HPDE6-E6E7 (cell line): ENCODE measurements around the gene PCDH9.

Experiments used
- DNase-seq: peaks from one replicate; pipeline ENCODE4 v3.0.0; 2011; ENCODE audit warnings: missing footprints; ENCODE audit errors: extremely low spot score

The PCDH9 gene

DNA sequence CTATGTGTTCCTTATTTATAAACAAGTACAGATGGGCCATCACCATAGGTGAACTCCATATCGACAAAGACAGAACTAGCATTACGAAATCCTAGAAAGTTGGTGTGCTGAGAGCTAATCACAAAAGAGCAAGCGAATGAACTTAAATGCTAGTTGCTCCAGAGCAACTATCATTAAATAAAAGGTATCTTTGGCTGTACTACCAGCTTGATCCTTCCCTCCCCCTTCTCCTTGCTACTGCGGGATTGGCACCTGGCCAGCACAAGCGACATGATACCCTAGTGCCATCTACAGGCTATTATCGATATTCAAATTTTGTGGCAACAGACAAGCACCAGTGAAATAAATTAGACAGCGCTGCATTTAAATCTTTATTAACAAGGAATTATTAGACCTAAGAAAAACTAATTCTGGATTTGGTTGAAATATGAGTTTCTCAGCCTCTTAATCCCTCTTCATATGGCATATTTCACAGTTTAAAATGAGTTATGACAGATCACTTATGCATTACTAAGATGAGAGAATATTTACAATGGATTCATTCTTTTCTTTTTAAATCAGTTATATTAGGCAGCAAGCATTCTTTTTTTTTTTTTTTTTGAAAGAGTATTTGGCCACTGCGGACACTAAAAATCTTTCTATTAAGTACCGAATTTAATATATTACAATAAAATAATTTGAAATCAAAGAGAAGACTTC, 5.8 kb downstream of the PCDH9 start:
- peak; percentile 36 for DNase-seq

- DNase-seq: no peak
Observed at GRCh38 chr13:67223742-67224141, 6.4 kb downstream of the PCDH9 start.

DNA sequence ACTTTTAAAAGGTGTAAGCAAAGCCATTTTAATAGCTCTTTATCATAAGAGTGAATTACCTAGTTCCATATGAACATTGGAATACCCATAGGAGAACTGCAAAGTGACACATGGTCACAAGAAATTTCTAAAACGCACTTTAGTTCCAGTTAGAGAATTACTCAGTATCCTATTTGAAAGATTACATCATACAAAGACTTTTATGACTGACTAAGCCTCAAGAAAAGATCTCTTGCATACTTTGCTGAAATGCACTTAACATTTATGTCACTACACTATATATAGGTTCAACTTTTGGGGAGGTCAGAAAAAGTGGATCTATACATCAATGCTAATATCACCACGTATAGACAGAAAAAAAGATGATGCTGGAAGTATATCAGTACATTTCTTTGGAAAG, 7.1 kb downstream of the PCDH9 start:
- no peak for DNase-seq

DNA sequence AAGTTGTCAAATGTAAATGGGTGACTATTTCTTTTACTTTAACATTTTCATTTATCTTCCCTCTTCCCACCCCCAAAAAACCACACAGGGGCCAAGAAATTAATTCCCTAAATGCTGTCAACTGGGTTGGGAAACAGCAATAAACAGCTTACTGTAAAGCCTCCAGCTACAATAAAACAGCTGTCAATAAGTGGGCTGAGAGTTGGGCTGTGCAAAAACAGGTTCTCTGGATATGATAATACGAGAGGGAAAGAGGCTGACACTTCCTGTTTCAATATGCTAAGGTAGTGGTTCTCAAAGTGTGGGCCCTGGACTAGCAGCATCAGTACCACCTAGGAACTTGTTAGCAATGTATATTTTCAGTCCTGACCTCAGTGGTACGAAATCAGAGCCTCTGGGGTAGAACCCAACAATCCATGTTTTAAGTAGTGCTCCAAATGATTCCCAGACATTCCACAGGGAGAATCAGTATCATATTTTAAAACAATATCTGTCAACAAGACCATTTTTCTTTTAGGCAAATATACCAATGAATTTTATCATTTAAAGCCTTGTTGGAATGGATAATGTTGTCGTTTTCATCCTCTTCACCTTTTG, 8.4 kb downstream of the PCDH9 start:
- no peak for DNase-seq

- DNase-seq: no peak
Observed at GRCh38 chr13:67219113-67219512, 11.0 kb downstream of the PCDH9 start.

- DNase-seq: no peak
Observed at GRCh38 chr13:67217880-67218279, 12.3 kb downstream of the PCDH9 start.

GRCh38 chr13:67216864-67217263, 13.3 kb downstream of the PCDH9 start:
- no peak for DNase-seq

DNA sequence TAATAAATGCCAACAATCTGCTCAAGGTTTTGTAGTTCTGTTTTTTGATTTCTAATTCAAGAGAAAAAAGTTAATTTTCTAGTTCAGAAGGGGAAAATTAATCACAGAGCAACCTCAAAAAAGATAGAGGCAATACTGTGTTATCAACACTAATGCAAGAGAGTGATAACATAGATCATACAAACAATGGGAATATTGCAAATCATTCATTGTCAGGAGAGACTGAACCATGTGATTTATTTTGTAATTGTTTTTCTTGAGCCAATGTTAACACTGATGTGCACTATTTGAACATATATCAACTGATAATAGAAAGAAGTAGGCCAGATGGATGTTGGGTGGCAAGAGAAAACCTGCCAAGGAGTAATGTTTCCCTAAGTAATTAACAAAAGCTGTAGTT, 19.9 kb downstream of the PCDH9 start:
- DNase-seq: no peak

DNA sequence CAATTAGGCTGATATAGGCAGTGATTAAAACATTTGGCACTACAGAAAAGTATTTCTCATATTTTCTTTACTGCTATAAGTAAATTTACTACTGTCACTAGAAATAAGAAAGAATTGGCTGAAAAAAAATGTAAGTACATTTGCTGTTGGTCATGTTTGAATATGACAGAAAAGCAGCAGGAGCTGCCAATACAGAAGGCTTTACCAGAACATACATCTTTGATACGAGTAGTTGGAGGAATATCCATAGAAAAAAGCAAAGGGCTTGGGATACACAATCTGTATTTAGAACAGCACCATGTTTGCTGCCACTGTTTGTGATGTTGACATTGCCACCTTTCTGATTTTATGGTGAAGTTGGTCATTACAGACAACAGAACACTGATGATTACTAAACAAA, 21.6 kb downstream of the PCDH9 start:
- DNase-seq: no peak

GRCh38 chr13:67204764-67205163, 25.4 kb downstream of the PCDH9 start:
- no peak for DNase-seq

- no peak for DNase-seq
Observed at GRCh38 chr13:67200605-67201004, 29.5 kb downstream of the PCDH9 start.

DNA sequence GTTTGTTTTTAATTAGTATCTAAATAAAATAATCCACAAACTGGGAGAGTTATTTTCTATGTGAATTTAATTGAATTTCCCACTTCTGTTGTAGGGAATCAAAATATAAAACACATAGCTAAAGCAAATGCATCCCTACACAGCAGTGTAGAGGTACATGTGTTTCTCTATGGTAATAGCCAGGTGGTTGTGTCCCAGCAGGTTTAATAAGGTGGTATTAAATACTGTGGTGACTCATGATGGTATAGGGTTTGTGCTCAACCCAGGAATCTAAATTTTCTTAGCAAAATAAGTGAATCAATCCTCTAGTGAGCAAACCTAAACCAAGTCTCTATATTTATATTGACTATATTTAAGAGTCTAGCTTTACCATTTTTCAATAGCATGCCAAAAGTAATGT, 30.0 kb downstream of the PCDH9 start:
- no peak for DNase-seq

DNA sequence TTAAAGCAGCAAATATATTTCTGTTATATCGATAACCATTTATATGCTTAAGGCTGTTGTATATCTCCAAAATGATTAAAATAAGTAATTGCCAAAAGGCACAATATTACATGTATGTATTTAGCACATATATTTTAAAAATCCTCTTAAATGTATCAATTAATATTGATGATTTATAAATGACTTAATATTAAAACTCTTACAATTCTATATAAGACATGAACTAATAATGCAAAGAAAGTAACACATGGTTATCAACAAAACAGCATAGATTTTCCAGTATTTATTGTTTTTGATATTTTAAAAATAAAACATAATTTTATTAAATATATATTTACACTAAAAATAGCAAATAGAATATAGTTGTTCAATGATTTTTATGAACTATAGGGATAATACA, 32.4 kb downstream of the PCDH9 start:
- DNase-seq: no peak

GRCh38 chr13:67193979-67194378, 36.2 kb downstream of the PCDH9 start:
- DNase-seq: no peak

- no peak for DNase-seq
Observed at GRCh38 chr13:67192751-67193150, 37.4 kb downstream of the PCDH9 start.

DNA sequence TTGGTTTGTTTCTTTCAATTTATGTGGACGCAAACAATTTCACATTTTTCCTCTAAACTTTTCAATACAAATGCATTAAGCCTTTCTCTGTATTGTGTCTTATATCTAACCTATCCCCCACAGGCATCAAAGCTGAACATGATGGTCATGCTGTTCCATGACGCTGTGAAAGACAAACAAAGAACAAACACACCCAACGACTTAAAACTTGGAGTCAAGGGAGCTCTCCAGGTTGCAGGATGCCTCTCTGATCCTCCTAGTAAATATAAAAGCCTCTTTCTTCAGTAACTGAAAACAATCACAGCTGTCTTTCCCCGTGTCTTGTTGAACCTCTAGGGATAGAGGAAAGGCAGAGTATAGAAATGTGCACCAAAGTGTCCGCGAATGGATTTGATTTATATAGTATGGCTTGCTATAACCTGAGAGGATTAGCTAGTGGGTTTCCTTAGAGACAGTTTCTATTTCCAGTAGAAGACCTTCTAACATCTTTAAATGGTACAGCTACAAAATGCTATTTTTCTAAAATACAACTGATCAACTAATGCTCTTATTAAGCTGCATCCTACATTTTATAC, 43.1 kb downstream of the PCDH9 start:
- DNase-seq: no peak

- DNase-seq: no peak
Observed at GRCh38 chr13:67184247-67184646, 45.9 kb downstream of the PCDH9 start.

DNA sequence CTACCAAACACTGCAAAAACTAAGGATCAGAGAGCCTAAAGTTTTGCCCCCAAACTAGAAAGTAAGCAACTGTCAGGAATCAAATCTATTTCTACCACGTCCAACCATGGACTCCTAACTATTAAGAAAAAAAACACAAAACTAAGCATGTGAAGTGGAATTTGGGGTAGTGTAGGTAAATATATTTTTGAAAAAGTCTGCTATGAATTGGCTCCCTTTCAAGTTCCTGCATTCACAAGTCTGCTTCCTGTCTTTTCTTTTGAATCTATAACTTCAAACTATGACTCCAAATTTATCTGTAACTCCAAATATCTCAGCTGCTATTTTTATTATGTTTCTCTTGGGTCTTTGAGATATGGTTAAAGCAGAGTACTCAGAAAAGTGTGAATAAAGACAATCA, 47.0 kb downstream of the PCDH9 start:
- DNase-seq: no peak

DNA sequence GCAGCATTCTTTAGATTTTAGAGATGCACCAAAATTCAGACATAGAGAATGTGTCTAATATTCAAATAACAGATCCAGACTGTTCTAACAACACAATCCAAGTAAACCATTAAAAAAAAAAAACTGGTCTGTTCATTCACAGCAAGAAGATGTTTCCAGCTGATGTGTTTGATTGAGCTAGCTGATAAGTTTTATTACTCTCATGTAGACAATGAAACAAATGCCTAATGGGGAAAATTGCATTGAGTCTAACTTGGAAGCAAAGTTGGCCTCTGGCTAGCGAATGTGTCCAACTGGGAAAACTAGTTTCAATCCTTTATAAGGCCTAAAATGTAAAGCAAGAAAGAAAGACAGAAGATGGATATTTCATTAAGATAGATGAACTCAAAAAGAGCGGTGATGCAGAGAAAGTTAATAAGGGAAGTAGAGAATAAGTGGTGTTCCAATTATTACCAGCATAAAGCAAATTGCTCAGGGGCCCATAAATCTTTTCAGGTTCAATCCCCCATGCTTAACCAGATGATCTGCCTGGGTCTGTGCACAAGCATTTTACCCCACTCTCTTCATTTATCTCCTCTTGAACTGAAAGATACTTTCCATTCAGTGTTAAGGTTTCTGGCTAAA, 54.2 kb downstream of the PCDH9 start:
- DNase-seq: no peak

DNA sequence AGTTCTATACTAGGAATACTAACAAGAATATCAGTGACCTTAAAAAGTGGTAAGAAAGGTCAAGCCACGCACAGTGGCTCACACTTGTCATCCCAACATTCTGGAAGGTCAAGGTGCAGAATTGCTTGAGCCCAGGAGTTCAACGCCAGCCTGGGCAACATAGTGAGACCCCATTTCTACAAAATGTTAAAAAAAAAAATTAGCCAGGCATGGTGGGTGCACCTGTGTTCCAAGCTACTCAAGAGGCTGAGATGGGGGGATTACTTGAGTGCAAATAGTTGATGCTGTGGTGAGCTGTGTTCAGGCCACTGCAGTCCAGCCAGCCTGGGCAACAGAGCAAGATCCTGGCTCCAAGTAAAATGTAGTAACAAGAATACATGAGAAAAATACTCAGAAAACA, 61.8 kb downstream of the PCDH9 start:
- DNase-seq: no peak

- no peak for DNase-seq
Observed at GRCh38 chr13:67167420-67167819, 62.7 kb downstream of the PCDH9 start.

DNA sequence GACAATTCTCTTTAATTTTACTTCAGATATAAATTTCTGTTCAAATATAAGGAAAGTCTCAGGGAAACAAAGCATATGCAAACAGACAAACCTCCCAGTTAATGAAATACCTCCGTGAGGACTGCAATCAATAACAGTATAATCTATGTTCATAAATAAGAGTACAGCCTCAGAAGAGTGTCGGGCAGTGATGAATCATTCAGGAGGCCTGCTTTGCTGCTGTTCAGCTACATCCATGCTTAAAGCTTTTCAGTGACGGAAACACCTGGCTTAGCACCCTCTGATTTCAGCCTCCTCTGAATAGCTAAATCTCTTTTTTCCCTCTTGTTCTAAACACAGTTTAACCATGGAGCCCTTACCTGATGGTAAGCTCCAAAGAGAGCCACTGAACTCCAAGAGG, 69.0 kb downstream of the PCDH9 start:
- no peak for DNase-seq

- no peak for DNase-seq
Observed at GRCh38 chr13:67158903-67159302, 71.2 kb downstream of the PCDH9 start.
